ENCODE results near the gene NOS2.
"Not testable (repeated sequence)": the region's sequence is repeated elsewhere in the genome, so short reads cannot be mapped to it uniquely, and the experiment has no call there.

GRCh38 chr17:27746320-27746719, 54.0 kb downstream of the NOS2 start:
- not testable (repeated sequence) for TF ChIP-seq NFYB (CRISPR knock-in tag; conservative IDR thresholded peaks at IDR 0.05; ENCODE audit: low read depth); ZNF416 (CRISPR knock-in tag; IDR thresholded peaks at IDR 0.05); SP1 (CRISPR knock-in tag; conservative IDR thresholded peaks at IDR 0.05); MAX (CRISPR knock-in tag; IDR thresholded peaks at IDR 0.05); EMX1 (CRISPR knock-in tag; IDR thresholded peaks at IDR 0.05); GABPB1 (CRISPR knock-in tag; IDR thresholded peaks at IDR 0.05); ZSCAN18 (CRISPR knock-in tag; IDR thresholded peaks at IDR 0.05)
- TF ChIP-seq, protein P1, sequence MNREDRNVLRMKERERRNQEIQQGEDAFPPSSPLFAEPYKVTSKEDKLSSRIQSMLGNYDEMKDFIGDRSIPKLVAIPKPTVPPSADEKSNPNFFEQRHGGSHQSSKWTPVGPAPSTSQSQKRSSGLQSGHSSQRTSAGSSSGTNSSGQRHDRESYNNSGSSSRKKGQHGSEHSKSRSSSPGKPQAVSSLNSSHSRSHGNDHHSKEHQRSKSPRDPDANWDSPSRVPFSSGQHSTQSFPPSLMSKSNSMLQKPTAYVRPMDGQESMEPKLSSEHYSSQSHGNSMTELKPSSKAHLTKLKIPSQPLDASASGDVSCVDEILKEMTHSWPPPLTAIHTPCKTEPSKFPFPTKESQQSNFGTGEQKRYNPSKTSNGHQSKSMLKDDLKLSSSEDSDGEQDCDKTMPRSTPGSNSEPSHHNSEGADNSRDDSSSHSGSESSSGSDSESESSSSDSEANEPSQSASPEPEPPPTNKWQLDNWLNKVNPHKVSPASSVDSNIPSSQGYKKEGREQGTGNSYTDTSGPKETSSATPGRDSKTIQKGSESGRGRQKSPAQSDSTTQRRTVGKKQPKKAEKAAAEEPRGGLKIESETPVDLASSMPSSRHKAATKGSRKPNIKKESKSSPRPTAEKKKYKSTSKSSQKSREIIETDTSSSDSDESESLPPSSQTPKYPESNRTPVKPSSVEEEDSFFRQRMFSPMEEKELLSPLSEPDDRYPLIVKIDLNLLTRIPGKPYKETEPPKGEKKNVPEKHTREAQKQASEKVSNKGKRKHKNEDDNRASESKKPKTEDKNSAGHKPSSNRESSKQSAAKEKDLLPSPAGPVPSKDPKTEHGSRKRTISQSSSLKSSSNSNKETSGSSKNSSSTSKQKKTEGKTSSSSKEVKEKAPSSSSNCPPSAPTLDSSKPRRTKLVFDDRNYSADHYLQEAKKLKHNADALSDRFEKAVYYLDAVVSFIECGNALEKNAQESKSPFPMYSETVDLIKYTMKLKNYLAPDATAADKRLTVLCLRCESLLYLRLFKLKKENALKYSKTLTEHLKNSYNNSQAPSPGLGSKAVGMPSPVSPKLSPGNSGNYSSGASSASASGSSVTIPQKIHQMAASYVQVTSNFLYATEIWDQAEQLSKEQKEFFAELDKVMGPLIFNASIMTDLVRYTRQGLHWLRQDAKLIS (CRISPR knock-in tag; IDR thresholded peaks at IDR 0.05; ENCODE audit: borderline replicate concordance): not testable (repeated sequence)
- TF ChIP-seq, protein P2, sequence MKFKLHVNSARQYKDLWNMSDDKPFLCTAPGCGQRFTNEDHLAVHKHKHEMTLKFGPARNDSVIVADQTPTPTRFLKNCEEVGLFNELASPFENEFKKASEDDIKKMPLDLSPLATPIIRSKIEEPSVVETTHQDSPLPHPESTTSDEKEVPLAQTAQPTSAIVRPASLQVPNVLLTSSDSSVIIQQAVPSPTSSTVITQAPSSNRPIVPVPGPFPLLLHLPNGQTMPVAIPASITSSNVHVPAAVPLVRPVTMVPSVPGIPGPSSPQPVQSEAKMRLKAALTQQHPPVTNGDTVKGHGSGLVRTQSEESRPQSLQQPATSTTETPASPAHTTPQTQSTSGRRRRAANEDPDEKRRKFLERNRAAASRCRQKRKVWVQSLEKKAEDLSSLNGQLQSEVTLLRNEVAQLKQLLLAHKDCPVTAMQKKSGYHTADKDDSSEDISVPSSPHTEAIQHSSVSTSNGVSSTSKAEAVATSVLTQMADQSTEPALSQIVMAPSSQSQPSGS (CRISPR knock-in tag; IDR thresholded peaks at IDR 0.05; ENCODE audit: borderline replicate concordance, low read depth): not testable (repeated sequence)
- TF ChIP-seq, protein P3, sequence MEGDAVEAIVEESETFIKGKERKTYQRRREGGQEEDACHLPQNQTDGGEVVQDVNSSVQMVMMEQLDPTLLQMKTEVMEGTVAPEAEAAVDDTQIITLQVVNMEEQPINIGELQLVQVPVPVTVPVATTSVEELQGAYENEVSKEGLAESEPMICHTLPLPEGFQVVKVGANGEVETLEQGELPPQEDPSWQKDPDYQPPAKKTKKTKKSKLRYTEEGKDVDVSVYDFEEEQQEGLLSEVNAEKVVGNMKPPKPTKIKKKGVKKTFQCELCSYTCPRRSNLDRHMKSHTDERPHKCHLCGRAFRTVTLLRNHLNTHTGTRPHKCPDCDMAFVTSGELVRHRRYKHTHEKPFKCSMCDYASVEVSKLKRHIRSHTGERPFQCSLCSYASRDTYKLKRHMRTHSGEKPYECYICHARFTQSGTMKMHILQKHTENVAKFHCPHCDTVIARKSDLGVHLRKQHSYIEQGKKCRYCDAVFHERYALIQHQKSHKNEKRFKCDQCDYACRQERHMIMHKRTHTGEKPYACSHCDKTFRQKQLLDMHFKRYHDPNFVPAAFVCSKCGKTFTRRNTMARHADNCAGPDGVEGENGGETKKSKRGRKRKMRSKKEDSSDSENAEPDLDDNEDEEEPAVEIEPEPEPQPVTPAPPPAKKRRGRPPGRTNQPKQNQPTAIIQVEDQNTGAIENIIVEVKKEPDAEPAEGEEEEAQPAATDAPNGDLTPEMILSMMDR (IDR thresholded peaks at IDR 0.05): not testable (repeated sequence)

Measured in WTC11 (cell line).